ENCODE data around the gene IL9.

Gene IL9

DNA sequence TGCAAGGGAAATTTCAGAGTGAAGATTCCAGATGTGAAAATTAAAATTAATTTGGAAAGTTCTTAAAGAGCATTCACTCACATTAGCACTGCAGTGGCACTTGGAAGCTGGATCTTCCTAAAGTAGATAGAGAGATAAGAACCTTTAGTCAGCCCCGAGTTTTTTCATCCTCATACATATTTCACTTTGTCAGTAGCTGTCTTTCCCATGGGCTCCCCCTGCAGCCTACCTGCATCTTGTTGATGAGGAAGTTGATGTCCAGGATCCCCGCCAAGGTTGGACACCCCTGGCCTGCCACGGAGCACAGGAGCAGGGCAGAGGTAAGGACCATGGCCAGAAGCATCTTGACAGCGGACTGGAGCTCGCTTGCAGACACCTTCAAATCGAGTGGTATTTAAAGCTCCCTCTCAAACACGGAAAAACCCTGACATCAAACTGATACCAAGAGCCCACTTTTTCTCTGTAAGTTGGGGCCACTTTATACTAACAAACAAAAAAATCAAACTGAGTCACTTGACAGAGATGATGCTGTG is at the start of gene IL9:
Gene IL9 (minus strand): TSS at position 368 of the 533 bp plus-strand sequence. CDS start 25 bp downstream, at position 343.
- no peak for DNase-seq

DNA sequence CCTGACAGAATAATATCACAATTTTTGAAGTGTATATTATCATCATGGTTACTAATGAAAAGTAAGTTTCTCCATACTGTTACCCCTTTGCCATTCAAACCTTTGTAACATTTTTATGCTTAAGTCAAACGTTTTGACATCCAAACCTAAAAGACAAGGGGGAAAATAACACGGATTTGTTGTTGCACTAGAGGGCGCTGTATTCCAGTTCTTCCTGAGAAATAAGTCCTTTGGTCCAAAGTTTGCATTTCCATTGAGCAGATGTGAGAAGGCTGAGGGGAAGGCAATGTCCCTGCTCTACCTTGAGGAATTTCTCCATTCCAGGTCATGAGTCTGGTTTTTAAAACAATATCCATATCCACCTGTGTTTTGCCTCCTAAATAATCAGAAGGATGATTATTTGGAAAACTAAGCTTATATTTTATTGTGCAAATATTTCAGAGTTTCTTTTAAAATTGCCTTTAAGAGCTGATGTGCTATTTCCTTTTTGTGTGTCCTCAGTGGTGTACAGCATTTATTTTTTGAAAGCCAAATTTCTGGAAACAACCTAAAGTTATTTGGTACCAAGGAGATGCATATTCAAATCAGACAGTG is 49.4 kb upstream of the IL9 start:
- peak; percentile 32 for DNase-seq

DNA sequence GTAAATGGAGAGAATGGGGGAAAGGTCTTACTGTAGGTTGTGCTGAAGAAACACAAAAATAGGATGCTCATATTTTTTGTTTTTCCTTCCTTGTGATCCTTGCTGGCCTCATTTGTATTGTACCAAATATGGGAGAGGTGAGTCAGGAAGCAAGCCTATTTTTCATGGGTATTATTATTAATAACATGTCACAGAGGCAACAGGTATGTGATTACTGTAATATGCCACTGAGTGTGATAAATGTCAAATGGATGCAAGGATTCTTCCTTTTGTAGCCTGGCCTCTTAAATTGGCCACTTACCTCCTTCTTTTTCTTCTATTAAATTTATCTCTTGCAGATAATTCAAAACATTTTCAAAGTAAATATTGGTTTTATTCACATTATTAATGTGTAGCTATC is 48.9 kb upstream of the IL9 start:
- DNase-seq = no peak

DNA sequence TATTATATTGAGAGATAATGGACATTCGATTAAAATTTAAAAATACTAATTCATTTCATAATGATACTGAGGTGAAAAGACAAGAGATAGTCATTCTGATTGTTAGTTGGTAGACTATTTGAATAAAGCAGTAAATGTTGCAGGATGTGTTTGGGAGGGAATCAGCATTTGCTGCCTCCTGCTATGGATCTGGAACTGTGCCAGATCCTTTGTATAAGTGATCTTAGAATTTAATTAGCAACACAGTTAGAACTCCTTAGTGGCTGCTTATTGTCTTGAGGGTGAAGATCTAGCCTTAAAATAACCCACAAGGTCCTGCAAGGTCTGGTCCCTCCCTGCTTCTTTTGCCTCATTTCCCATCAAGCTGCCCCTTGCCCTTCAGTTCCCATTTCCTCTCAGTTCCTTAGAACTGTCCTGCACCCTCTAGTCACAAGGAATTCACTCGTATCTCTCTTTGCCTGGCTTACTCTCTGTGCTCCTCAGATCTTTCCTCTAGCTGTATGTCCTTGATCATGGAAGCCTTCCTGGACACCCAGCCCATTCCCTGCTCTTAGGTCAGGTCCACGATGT is 46.6 kb upstream of the IL9 start:
- DNase-seq = no peak

DNA sequence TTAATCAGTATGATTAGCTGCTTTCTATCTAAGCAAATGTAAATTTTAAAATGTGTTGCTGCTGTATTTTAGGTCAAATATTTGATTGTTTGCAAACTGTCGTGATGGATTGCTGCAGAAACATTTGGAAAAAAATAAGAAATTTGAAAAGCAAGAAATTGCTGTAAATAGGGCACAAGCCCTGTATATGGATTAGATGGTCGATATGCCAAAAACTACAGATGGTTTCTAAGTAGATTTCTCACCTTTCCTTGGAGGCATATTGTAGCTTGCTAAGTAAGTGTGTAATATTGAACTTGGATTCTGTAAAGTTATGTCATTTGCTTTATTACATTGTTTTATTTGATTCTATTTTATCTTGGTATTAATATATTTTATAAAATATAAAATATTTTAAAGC is 46.1 kb upstream of the IL9 start:
- no peak for DNase-seq

DNA sequence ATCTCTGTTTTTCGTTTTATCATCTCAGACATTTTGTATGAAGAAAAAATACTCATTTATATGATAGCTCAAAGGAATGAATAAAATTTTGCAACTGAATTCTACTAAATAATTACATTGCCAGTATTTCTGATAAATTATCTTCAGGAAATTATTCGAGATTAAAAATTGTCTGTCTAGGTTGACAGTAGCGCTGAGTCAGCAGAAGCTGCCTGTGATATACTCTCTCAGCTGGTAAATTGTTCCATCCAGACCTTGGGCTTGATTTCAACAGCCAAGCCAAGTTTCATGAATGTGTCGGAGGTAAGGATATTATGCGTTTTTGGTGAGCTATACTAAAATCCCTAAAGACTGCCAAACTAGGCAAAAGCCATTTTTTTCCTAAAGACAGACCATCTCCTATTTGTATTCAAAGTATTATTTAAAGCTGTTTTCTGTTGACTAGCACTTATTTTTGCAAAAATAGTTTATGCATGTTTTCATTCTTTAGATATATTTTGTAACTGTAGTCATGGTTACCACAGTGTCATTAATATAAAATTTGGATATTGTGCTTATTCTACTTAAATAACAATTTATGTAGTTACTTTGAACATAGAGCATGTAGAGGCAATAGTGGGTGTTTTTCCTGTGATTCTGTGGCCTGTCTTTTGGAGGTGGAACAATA is 41.7 kb upstream of the IL9 start:
- no peak for DNase-seq

DNA sequence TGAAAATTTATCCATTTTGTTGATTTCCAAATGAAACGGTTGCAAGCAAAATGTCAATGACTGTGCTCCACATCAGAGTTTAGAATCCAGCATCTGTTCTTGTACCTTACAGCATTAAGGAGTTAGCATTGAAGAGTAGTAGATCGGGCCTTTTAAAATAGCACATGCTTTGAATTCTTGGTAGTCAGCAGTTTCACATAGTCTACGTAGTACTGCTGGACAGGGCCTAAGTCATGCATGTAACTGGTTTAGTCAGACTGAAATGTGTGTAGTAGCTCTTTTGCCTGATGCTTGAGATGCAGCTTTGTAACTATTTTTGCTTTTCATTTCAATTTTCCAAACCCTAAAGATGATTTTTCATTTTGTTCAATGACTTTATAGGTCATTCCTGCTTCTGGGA is 39.3 kb upstream of the IL9 start:
- DNase-seq = no peak

DNA sequence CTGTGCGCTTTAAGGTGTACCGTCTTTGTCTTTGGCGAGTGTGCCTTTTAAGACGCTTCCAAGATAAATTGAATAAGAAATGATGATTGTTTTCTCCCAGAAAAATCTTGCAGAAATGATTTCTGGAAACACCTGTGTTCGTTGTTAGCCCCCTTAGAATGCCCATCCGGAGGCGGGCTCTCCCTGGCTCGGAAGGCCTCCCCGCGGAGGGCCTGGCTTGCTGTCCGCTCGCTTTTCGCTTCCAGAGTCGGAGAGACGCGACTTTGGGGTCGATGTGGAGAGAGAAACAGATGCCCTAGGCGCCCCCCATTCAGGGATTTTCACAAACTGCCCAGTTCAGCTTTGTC is 35.3 kb upstream of the IL9 start:
- DNase-seq = no peak

DNA sequence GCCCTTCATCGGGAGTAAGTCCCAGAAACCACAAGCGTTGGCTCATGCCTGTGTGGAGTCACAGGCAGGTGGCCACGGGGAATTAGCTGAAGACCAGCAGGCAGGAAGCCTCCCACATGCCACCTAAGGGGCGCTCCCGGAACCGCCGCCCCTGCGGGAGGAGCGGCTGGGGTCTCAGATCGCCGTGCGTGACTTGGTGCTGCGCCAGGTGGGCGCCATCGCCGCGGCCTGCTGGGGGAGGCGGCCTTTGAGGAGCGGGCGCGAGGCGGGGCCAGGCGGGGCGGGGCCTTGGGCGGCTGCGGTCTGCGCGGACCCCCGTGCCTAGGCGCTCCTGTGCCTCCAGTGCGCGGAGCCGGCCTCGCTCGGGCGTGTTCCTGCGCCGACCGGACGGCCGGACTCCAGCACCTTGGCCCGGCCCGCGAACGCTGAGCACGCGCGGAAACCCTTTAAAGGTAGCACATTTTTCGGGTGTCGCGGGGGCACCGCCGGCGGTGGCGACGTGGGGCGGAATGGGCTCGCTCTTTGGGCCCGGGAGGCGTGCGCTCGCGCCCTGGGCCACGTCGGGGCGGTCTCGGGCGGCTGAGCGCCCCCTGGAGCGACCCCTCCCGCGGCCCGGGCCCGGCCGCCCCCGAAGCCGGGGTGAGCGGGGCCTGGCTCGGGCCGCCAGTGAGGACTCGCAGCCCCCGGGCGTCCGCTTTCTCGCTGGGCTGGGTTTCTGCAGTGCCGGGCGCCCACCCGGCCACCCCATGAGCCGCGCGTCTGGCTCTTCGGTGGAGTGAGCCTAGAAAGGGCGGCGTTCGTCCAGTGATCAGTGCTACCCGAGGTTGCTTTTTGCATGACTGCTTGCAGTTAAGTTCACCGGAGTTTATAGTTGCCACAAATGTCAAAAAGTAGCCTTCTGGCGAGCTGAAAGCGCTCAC is 34.6 kb upstream of the IL9 start:
- no peak for DNase-seq

DNA sequence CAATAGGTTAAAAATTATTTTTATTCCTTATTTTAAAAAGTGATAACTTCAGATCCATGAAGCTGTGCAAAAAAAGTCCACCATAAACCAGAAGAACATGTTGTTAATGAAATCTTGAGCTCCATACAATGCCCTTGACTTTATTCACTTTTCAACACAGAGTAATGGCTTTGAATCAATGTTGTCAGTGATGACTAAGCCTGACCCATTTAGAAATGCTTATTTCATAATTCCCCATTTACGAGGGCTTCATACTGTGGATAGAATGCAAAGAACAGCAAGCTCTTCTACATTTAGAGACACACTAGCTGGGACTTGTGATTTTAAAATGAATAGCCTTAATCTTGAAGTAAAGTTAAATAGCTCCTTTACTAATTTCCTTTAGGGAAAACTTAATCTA is 25.7 kb upstream of the IL9 start:
- no peak for DNase-seq

DNA sequence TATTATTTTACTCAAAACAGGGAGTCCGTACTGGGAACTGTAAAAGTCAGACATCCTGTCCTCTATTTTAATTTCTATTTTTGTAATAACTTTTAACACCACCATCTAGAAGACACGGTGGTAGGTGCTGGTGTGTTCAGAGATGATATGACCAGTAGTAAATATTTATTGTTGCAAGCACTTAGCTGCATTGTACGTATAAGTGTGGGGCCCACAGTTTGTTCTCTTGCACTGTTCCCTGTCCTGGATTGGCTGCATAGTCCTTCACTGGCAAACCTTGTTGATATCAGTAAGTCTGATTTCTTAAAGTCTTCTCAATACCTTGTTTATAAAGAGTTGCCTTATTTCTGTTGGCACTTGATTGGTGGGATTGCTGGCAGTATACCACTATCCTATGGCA is 24.6 kb upstream of the IL9 start:
- no peak for DNase-seq

DNA sequence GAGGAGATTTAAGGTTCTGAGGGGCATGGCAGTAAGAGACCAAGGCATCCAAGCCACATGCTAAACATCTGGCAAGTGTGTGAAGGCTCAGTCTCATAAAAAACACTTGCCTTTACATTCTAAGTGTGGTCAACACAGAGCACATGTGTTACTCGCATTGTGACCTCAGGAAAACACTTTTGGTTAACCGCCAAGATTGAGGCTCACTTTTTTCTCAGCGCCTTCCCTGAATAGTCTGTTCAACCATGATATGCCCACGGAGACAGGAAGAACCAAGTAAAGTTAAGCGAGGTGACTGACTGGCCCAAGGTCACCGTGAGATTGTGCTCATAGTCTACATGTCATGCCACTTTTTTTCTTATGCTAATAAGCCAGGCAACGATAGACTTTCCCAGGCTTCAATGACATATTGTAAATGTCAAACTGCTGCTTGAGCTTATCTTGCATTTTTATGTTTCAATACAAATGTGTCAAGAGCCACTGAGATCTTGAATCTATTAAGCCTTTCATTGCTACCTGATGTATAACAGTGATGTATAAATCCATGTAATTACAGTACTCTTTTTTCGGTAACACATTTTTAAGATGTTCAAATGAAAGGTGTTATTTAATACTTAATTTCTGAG is 21.1 kb upstream of the IL9 start:
- no peak for DNase-seq

DNA sequence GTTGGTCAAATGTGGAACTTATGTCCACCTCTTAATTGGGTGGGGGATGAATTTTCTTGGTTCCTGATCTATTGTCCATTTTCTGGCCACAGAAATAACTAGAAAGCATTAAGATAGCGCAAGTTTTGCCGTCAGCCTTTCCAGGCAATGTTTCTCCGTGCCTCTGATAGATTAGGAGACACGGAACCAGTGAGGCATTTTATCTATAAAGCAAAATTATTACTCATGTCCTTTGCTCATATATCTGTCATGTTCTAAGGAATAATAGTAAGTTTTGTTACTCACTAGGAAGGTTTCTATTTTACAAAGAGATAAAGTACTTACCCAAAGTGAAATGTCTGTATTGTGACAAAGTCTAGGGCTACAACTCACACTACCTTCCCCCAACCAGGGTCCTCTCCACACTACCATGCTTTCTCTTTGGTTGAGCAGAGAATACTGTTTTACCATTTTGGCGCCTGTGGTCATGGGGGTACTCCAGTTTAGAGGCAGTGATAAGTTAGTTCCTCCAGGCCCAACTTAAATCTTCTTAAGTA is 19.9 kb upstream of the IL9 start:
- DNase-seq = no peak

DNA sequence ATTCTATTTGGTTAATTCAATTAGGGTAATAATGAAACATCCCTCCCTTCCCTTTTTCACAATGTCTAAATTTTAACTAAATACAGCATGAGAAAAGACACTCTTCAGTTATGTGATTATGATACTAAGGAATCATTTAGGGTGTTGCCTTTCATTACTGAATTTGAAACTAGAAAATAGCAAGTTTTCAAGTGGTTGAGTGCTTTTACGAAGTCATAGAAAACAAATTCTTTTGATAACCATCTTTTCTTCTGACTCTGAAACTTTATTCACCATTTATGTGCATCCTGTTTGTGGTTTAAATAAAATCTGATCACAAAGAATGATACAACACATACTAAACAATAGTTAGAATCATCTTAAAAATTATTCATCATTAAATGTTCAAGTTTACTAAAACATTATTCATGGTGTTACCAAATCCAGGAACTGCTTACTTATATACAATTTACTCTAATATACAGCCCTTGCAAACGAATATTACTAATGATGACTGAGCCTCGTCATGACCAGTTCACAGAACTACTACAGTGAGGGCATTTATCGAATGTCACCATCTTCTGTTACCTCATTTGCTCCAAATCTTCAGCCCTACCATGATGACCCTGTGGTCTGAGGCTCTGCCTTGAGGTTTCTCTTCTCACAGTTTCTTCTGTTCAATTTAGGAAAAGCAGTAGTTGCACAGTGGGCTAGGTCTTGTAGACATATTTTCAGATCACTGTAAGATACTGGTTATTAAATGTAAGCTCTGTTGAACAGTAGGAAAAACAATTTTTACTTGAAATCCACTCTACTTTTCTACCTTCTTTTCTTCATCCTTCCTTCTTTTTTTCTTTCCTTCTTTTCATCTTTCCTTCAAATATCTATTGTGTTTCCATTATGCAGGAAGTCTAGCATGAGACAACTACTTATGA is 18.3 kb upstream of the IL9 start:
- DNase-seq = no peak

DNA sequence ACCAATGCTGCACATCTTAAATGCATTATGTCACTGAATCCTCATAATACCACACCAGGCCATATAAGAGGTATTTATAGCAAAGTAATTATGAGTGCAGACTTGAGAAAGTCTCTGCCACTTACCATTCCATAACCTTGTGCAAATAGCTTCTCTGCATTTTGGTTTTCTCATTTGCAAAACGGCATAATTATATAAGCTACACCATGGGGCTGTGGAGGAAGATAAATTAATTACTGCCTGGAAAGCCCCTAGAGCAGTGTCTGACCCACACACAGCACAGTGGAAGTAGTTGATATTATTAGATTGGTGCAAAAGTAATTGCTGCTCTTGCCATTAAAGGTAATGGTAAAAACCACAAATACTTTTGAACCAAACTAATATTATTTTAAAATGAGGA is 9.5 kb upstream of the IL9 start:
- no peak for DNase-seq

DNA sequence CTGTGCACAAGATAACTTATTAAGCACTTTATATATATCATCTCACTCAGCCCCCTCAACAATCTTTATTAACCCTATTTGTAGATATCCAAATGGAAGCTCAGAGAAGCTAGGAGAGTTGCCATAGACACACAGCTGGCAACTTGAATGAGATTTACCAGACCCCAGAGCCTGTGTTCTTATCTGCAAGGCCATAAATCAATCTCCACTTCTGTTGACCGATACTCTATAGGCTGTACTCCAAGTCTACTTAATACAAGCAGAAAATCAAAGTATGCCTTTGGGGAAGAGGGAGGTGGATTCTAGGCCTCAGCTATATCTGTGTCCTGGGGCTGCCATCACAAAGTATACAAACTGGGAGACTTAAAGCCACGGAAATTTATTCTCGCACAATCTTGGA is 6.0 kb upstream of the IL9 start:
- no peak for DNase-seq

DNA sequence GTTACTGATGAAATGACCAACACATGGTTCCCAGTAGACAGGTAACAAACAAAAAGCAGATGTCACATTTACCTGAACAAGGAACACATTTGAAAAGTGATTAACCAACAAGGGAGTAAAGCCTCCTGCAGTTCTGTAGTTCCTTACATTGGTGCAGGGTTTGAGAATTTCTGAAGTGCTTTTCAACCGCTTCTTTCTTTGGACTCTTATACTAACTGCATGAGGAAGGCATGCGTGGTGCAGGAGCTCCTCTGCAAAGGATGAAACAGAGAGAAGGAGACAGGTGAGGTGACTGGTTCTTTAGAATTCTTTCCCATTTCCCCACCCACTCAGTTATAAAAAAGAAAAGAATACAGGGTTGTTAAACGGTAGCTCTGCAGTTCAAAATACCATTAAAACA is 4.6 kb upstream of the IL9 start:
- DNase-seq = no peak

DNA sequence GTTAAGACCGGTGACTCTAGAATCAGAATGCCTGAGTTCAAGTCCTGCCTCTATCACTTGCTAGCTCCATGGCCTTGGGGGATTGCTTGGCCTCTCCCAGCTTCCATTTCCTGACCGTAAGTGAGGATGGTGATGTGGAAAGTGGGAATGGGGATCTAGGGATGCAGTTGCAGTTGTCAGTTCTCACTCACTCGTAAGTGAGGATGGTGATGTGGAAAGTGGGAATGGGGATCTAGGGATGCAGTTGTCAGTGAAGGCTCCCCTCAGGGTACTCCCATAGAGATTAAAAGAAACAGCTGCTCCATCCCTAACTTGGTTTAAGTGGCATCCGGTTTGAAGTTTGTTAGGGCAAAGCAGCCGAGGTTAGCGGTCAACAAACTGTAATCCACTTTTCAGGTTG is 3.0 kb upstream of the IL9 start:
- DNase-seq = no peak

DNA sequence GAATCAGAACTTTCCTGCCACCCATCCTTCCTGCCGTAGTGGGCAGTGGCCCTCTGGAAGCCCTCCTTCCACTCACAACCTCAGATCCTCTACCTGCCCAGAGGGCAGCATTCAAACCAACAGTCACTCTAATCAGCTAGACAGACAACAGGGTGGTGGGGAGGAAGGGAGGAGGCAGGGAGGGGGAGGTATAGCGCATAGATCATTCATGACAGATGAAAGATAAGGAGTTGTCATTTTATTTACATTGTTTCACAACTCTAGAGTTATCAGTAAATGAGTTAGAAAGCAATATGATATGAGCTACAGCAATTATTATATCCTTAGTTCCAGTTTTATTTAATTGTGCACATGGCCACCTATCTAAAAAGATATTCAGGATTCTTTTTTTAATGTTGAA is 852 bp downstream of the IL9 start:
- no peak for DNase-seq

DNA sequence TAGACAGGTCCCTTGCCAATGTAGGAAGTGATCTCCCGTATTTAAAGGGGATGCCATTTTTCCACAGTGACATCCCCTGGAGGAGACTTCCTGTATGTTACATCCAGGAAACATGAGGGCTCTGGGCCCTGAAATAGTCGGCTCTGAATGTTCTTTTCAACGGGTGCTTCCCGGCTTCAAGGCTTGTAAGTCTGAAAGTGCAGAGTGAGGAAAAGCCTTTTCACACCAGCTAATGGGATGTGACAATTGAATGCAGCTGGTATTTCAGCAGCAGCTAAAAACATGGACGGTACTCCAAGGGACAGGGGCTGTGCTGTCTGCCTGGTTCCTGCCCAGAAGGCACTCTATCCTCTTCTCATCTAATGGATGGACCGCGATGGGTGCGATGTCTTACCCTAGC is 1.4 kb downstream of the IL9 start:
- DNase-seq = no peak

DNA sequence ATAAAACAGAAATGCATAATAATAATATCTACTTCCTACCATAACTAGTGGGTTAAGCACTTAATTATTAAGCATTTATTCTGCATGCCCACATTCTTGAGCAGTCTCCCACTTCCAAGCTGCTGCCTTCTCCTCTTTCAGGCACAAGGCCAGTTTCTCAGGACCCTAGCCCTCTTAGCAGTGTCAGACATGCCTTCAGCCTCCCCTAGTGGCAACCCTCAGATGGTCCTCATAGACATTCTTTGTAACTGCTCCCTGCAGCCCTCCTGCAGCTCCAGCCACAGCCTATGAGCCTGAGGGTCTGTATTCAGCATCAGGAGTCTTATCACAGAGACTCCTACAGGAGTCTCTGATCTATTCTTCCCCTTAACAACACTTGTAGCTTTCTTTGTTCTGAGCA is 3.9 kb downstream of the IL9 start:
- DNase-seq = no peak

DNA sequence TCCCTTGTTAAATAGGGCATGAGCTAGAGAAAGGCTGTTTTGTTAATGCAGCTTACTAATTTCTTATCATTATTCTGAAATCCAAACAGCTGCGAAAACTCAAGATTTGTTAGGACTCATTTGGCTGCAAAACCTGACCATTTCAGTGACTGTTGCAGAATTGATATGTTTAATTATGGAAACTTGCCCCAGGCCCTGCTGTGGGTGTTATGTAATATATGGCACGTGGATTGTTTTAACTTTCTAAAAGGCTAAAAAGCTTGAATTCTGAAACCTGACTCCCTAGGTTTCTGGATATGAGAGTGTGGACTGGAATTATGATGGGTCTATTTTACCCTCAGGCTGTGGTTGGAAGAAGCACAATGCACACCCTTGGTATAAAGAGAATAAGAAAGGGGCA is 4.4 kb downstream of the IL9 start:
- DNase-seq = no peak

All from stimulated activated CD8-positive, alpha-beta memory T cell treated with anti-CD3 and anti-CD28 coated beads, Interleukin-4, amount 100 ng/mL, for 48 hours (primary cell).